ENCODE measurements around the gene PLIN4.

- TF ChIP-seq CTCF (IDR thresholded peaks at IDR 0.05 in 8 of 11, conservative IDR thresholded peaks at IDR 0.05 in 3 of 11) (no peak), POLR2A (IDR thresholded peaks at IDR 0.05) (no peak)
Observed at GRCh38 chr19:4543842-4544647, 25.8 kb upstream of the PLIN4 start.
